ENCODE data around the gene AFP.

Gene AFP

GRCh38 chr4:73439445-73439844, 3.4 kb downstream of the AFP start:
- no peak for DNase-seq

- no peak for DNase-seq
Observed at GRCh38 chr4:73439991-73440390, 4.0 kb downstream of the AFP start.

GRCh38 chr4:73440653-73441052, 4.6 kb downstream of the AFP start:
- no peak for DNase-seq

DNA sequence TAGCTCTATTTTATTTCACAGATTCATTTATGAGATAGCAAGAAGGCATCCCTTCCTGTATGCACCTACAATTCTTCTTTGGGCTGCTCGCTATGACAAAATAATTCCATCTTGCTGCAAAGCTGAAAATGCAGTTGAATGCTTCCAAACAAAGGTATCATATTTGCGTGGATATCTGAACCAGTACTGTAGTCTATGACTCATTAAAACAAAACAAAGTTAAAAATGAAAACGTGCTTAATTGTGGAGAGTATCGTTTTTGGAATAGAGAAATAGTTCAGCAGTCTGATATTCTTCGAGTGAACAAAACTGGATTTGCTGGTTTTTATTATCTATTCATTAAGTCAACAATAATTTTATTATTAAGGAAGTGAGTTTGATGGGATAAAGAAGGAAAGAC, 6.3 kb downstream of the AFP start:
- DNase-seq: no peak

- no peak for DNase-seq
Observed at GRCh38 chr4:73443224-73443623, 7.2 kb downstream of the AFP start.

DNA sequence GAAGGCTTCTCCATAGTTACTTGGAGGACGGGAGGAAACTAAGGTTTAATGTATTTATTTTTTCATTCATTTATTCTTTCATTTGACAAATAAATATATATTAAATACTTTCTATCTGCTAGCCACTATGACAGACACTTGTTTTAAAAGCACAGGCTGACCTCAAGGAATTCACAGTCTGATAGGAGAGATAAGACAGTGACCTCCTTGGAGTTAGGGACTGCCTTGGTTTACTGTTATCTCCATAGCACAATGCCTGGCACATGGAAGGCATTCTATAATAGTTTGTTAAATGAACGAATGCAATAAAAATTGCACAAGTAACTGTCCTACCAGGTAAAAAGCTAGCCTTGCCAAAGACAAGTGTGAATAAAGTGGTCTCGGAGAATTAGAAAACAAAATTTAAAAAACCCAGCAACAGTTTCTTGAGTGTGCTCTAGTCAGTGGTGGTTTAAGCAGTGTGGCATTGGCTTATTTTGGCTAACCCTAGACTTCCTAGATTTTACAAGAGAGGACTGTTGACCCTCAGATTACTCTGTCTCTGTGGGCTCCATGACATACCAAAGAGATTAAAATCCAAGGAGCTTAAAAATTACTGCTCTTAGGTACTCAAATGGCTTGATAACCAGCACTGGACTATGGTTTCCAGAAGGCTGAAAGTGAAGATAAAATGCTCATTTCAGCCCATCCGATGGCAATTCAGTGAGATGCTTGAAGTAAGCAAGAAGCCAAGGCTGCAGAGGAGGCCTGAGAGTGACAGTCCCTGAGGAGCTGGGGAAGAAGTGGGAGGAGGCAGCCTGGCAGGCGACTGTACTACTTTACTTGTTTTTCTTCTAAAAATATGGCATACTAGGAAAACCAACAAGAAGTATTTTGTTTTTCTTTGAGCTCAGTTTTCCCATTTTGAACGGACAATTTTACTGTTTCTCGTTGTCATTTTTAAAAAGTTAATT, 9.6 kb downstream of the AFP start:
- no peak for DNase-seq

GRCh38 chr4:73446336-73446938, 10.4 kb downstream of the AFP start:
- no peak for DNase-seq

- DNase-seq: no peak
Observed at GRCh38 chr4:73447671-73448070, 11.7 kb downstream of the AFP start.

DNA sequence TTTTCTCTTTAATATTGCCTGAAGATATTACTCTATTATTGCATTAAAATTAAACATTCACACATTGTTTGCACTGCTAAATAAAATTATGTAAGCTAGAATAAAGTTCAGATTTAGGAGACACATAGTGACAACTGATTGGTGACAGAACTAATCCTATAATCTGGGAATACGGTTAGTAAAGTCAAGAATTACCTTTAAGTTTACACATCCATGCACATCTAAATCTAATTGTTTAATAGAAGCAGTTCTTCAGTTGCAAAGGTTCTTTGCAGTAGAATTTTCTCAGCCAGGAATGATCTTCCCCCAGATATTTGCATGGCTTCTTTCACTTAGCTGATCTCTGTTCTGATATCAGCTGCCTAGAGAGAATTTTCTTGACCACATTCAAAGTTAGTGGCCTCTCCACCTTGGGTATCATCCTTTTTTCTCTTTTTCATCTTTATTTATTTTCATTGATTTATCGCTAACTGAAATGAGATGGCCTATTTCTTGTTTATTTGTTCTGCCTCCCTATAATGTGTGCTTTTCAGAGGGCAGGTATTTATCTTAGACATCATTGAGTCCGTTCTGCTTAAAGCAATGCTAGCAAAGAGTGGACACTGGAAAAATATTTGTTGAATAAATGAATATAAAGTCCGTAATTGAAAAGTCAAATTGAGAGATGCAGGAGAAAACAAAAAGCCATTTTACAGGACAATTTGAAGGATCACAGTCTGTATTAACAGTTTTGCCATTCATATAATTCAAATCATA, 12.6 kb downstream of the AFP start:
- no peak for DNase-seq

- DNase-seq: no peak
Observed at GRCh38 chr4:73450398-73451004, 14.5 kb downstream of the AFP start.

GRCh38 chr4:73451404-73451803, 15.4 kb downstream of the AFP start:
- no peak for DNase-seq

- no peak for DNase-seq
Observed at GRCh38 chr4:73451981-73452747, 16.1 kb downstream of the AFP start.

DNA sequence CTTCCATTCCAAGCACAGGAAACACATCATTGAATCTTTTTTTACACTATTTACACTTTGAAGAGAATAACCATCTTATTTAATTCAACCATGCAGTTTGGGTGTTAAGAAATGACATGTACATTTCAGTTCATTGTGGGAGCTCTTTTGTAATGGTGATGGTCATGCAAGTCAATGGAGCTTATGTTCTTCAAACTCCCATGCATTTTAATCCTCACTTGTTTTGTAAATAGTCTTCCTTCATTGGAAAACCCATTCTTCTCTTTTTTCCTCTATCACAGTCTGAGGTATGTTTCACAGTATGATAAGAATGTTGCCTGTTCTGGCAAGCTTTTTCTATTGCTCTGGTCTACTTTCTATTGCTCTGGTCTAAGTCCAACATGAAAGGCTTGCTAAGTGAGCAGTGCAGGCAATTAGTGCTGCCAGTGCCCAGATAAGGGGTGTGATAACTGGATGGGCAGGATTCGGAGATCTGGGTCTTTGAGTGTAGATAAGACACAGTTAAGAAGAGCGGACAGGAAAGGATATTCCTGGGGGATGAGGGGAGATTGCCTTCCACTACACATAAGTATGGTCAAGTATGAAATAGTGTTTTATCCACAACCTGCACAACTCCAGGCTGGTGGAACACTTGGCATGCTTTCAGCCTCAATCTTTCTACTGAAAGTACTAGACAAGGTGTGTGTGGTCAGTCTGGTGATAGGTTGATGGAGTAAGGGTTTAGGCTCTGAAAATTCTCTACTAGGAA, 17.1 kb downstream of the AFP start:
- no peak for DNase-seq

- no peak for DNase-seq
Observed at GRCh38 chr4:73453701-73454005, 17.6 kb downstream of the AFP start.

DNA sequence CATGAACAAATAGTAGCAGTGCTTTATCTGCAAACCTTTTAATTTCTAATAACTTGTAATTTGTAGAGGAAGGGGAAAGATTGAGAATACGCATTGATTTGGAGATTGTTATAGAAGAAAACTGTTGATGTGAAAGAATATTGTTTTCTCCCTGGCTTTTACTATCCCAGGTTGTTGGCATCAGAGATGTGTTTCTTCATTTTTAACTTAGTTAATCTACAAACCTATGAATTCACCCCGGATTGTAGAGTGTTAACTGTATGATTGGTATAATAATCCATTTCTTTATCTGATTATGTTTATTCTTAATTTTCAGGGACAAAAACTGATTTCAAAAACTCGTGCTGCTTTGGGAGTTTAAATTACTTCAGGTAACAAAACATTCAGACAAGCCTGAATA, 18.9 kb downstream of the AFP start:
- DNase-seq: no peak

DNA sequence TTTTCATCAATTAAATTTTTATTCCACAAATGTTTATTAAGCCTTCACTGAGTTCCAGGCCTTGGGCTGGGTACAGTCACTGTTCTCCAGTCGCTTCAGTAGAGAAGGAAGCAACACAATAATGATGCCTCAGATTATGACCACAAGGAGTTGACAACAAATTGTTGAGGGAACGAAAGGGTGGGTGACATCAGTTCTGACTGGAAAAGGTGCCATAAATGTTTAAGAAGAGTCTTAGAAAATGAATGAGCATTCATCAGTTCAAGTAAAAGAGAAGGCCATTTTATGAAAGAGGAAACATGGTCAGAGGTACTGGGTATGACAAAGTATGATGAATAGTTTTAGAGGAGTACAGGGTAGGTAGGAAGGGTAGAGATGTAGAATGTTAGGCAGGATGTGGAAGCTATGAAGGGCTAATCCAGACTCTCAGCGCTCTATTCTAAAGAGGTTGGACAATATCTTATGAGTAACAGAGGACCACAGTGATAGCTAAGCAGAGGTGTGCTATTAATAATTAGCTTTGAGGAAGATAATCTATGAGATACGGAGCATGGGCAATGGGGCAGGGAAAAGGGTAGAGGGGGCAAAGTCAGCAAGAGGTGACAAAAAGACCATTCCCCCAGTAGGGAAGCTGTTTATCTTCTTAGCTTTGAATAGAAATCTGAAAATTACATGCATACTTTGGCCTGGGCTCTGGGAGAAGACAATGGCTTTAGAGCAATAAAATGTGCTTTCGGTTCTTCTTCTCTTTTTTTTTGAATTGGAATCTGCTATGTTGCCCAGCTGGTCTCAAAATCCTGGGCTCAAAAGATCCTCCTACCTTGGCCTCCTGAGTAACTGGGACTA, 20.4 kb downstream of the AFP start:
- DNase-seq: no peak

- DNase-seq: no peak
Observed at GRCh38 chr4:73458184-73459047, 22.4 kb downstream of the AFP start.

DNA sequence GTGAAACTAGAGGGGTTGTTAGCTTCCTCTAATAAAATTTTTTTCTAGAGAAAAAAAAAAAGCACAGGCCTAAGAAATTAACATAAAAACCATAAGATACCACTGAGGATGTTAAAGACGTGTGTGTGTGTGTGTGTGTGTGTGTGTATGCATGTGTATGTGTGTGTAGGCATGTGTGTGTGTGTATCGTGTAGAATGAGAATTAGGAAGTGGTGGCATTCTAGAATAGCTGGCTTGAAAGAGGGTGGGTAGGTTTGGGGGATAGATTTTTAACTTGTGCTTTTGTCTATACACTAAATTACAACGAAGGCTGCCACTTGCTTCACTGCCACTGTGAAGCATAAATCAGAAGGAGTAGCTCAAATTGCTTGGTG, 23.0 kb downstream of the AFP start:
- no peak for DNase-seq

GRCh38 chr4:73460913-73461522, 25.0 kb downstream of the AFP start:
- DNase-seq: no peak

DNA sequence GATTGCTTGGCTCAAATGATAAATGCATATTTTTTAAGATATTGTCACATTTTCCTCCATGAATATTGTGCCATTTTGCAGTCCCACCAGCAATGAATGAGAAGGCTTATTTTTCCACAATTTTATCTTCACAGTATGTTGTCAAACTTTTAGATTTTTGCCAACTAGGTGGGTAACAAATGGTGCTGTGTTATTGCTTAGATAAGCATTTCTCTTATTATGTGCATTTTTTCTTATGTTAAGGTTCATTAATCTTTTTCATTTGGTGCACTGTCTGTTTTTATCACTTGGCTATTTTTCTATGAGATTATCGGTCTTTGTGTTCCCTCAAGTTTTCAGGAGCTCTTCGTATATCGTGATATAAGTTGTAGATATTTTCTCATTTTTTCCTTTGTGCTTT, 32.1 kb downstream of the AFP start:
- DNase-seq: no peak
